SH-SY5Y (cell line): ENCODE results near the gene CD46.

Experiments used
- GATA2 ChIP-seq: IDR thresholded peaks from 2 replicates; pipeline ENCODE4 v1.6.1; 2011; ENCODE audit warnings: mild to moderate bottlenecking, low read depth, low read length
- GATA3 ChIP-seq: IDR thresholded peaks from 2 replicates; pipeline ENCODE4 v1.6.1; 2011; ENCODE audit warnings: low read depth, mild to moderate bottlenecking, low read length, moderate library complexity

DNA sequence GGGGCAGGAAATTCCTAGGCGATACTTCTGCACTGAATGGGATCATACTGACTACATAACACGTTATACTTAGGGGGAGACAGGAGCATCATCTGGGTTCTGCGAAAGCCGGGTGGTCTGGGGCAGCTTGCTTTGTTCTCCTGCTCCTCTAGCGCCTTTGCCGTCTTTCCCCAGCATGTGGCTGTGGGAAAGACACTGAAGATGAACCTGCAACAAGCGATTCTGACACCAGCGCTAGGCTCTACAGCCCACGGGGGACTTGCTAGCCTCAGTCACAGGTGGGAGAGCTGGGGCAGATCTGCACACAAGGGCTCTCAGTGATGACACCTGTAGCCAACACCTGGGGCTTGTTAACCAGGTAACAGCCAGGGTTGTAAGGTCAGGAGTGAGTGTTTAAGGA, 51.8 kb downstream of the CD46 start:
- no peak for TF ChIP-seq GATA3
- TF ChIP-seq GATA2 = no peak
